Kidney epithelial cell (primary cell): ENCODE measurements around the gene KIF25. TPM values are rescaled to one million over a fixed set of nuclear protein-coding genes. Genes with fewer than 3 reads are reported as not detected.
A peak's percentile ranks its signal among the peaks of the same experiment; 100 is the strongest.

Experiments used
- DNase-seq: peaks from one replicate; pipeline ENCODE4 v3.0.0-alpha.2; 2010; ENCODE audit warnings: low read depth
- H3K27me3 ChIP-seq: 2 replicates; pipeline ENCODE4 v1.6.0; 2011; ENCODE audit warnings: low read length; ENCODE audit not compliant: control insufficient read depth, insufficient read depth
- H3K36me3 ChIP-seq: 2 replicates; pipeline ENCODE4 v1.5.1; 2011; ENCODE audit warnings: low read length; ENCODE audit not compliant: control insufficient read depth, insufficient read depth
- H3K4me3 ChIP-seq: 2 replicates; pipeline ENCODE4 v1.5.1; 2011; ENCODE audit warnings: low read depth, mild to moderate bottlenecking, control low read depth, low read length
- total RNA-seq: library from RNA; depleted of rRNA; stranded (reverse); fragments of >200 nt; gene quantifications from 2 replicates; pipeline ENCODE4 v1.2.3, GENCODE V29; 2015
- TF ChIP-seq, protein P1 (sequence below): IDR thresholded peaks from 2 replicates; pipeline ENCODE4 v1.5.1; 2011; ENCODE audit warnings: mild to moderate bottlenecking, moderate library complexity, low read length, control low read depth, inconsistent platforms; ENCODE audit not compliant: insufficient read depth, poor library complexity, severe bottlenecking

KIF25 gene
- total RNA-seq, 1 donor from 2014 or later: not detected

DNA sequence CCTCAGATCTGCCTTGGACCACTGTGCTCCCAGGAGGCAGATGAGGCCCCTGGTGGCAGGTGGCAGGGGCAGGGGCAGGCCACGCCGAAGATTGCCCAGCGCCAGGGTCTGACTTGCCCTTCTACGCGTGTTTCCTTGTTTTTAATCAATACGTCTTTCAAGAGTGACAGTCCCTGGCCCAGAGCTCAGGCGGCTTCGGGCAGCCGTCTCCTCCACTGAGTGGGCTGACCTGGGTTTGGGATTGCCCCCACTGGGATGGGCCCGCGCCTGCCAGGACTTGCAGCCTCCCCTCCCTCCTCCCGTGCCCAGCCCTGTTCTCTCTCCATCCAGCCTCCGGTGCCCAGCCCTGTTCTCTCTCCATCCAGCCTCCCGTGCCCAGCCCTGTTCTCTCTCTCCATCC, 60.4 kb downstream of the KIF25 start:
- TF ChIP-seq, protein P1, sequence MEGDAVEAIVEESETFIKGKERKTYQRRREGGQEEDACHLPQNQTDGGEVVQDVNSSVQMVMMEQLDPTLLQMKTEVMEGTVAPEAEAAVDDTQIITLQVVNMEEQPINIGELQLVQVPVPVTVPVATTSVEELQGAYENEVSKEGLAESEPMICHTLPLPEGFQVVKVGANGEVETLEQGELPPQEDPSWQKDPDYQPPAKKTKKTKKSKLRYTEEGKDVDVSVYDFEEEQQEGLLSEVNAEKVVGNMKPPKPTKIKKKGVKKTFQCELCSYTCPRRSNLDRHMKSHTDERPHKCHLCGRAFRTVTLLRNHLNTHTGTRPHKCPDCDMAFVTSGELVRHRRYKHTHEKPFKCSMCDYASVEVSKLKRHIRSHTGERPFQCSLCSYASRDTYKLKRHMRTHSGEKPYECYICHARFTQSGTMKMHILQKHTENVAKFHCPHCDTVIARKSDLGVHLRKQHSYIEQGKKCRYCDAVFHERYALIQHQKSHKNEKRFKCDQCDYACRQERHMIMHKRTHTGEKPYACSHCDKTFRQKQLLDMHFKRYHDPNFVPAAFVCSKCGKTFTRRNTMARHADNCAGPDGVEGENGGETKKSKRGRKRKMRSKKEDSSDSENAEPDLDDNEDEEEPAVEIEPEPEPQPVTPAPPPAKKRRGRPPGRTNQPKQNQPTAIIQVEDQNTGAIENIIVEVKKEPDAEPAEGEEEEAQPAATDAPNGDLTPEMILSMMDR: no peak
- H3K4me3 ChIP-seq: no peak overlapping the region
- no peak for DNase-seq
- H3K36me3 ChIP-seq: no peaks in the 10 kb centered on the region
- peaks cover 9% of the 10 kb centered on the region for H3K27me3 ChIP-seq

- TF ChIP-seq, protein P1: no peak
- Histone ChIP-seq H3K27me3 (peaks cover 9% of the 10 kb centered on the region), H3K36me3 (no peaks in the 10 kb centered on the region), H3K4me3 (no peak overlapping the region)
- DNase-seq: no peak
Measured at GRCh38 chr6:168058691-168059551, 61.5 kb downstream of the KIF25 start.

- peaks cover 6% of the 10 kb centered on the region for H3K27me3 ChIP-seq
- TF ChIP-seq, protein P1: peak; percentile 78
- no peak overlapping the region for H3K4me3 ChIP-seq
- no peaks in the 10 kb centered on the region for H3K36me3 ChIP-seq
- peak; percentile 16 for DNase-seq
Measured at GRCh38 chr6:168060521-168060931, 63.1 kb downstream of the KIF25 start.

GRCh38 chr6:168061269-168062210, 64.1 kb downstream of the KIF25 start:
- no peak for DNase-seq
- H3K36me3 ChIP-seq: no peaks in the 10 kb centered on the region
- H3K4me3 ChIP-seq: no peak overlapping the region
- TF ChIP-seq, protein P1: no peak
- H3K27me3 ChIP-seq: peaks cover 4% of the 10 kb centered on the region

DNA sequence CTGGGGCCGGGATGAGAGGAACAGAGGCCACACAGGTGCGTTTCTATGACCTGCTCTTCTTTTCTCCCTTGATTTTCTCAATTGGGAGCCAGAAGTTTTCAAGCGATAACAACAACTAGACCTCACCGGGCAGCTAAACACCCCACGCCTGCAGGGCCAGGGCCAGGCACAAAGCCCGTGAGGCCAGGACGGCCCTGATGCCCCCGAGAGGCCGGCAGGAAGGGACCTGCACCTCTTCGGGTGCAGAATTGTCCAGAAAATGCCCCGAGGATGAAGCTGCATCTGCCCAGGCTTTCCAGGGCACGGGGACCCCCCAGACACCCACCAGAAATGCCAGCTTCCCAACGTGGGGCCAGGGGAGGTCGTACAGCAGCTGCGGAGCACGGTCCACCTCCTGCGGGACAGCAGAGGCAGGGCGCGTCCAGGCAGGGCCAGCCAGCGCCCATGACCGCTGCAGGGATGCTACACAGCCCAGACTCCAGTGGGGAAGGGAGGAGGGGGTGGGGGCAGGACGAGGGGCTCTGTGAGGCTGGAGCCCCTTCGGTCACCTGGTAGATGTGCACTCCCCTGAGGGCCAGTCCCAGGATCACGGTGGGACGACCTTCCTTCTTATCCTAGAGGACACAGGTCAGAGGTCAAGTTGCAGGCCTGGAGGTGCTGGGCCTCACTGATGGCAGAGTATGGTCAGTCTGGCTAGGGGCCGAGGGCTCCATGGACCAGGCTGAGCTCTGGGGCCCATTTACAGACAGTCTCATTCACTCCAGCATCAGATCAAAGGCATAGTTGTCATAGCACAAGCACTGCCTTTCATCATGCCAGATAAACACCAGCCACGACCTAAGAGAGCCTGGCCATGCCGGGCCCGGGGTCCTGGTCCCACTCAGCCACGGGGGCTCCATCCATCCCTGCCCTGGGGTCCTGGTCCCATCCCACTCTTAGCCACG, 65.1 kb downstream of the KIF25 start:
- peaks cover 5% of the 10 kb centered on the region for H3K27me3 ChIP-seq
- no peak for DNase-seq
- TF ChIP-seq, protein P1: no peak
- no peaks in the 10 kb centered on the region for H3K36me3 ChIP-seq
- no peak overlapping the region for H3K4me3 ChIP-seq
